ENCODE measurements around the gene B4GALNT1. TPM values are rescaled to one million over a fixed set of nuclear protein-coding genes. Genes with fewer than 3 reads are reported as not detected.

The B4GALNT1 gene
- total and polyA plus RNA-seq, 10 donors: 0.39 to 2.2 (median 0.88) TPM

- intact Hi-C loops (cut with DNase I; ENCODE audit: low total_unique reads): no loop called here
- H3K9me3 ChIP-seq: no peaks in the 10 kb centered on the region
- H3K36me3 ChIP-seq: no peaks in the 10 kb centered on the region
- peaks cover 3 to 26% (median 20%) of the 10 kb centered on the region in 6 donors for H3K4me1 ChIP-seq
- H3K4me3 ChIP-seq: peak overlapping the region in 2 of 8 donors; percentile 9 to 58
- DNase-seq: no peak
- H3K27ac ChIP-seq: no peak overlapping the region
- no peak for TF ChIP-seq POLR2AphosphoS5 (IDR thresholded peaks at IDR 0.05)
- TF ChIP-seq POLR2A (IDR thresholded peaks at IDR 0.05): no peak
- no peak for TF ChIP-seq CTCF (IDR thresholded peaks at IDR 0.05 in 8 of 11, conservative IDR thresholded peaks at IDR 0.05 in 3 of 11)
- H3K27me3 ChIP-seq (replicated peaks in 1 of 7): peaks cover 9 to 99% (median 83%) of the 10 kb centered on the region in 7 donors
- 20 to 26% (median 21%) methylated on average over 9 of the region's 9 CpGs for WGBS, 5 donors
These were observed 6.0 kb downstream of the B4GALNT1 start for GRCh38 chr12:57626921-57627445.

GRCh38 chr12:57626111-57626920, 6.7 kb downstream of the B4GALNT1 start:
- DNase-seq: no peak
- intact Hi-C loops (cut with DNase I; ENCODE audit: low total_unique reads): no loop called here
- no peaks in the 10 kb centered on the region for H3K9me3 ChIP-seq
- peaks cover 5 to 27% (median 22%) of the 10 kb centered on the region in 6 donors for H3K4me1 ChIP-seq
- H3K36me3 ChIP-seq: no peaks in the 10 kb centered on the region
- peaks cover 8 to 99% (median 82%) of the 10 kb centered on the region in 7 donors for H3K27me3 ChIP-seq (replicated peaks in 1 of 7)
- TF ChIP-seq POLR2AphosphoS5 (IDR thresholded peaks at IDR 0.05) (no peak), POLR2A (IDR thresholded peaks at IDR 0.05) (no peak), CTCF (IDR thresholded peaks at IDR 0.05 in 8 of 11, conservative IDR thresholded peaks at IDR 0.05 in 3 of 11) (no peak)
- no peak overlapping the region for H3K4me3 ChIP-seq
- 42 to 64% (median 48%) methylated on average over 12 to 13 of the region's 13 CpGs for WGBS, 5 donors
- H3K27ac ChIP-seq: no peak overlapping the region

- TF ChIP-seq CTCF (IDR thresholded peaks at IDR 0.05 in 8 of 11, conservative IDR thresholded peaks at IDR 0.05 in 3 of 11) (no peak), POLR2AphosphoS5 (IDR thresholded peaks at IDR 0.05) (no peak), POLR2A (IDR thresholded peaks at IDR 0.05) (no peak)
- 69 to 84% (median 76%) methylated on average over 12 of the region's 12 CpGs for WGBS, 5 donors
- intact Hi-C loops (cut with DNase I; ENCODE audit: low total_unique reads): no loop called here
- peaks cover 14 to 99% (median 82%) of the 10 kb centered on the region in 7 donors for H3K27me3 ChIP-seq (replicated peaks in 1 of 7)
- H3K27ac ChIP-seq: no peak overlapping the region
- H3K4me1 ChIP-seq: peaks cover 11 to 35% (median 31%) of the 10 kb centered on the region in 6 donors
- no peaks in the 10 kb centered on the region for H3K36me3 ChIP-seq
- no peak overlapping the region for H3K4me3 ChIP-seq
- no peaks in the 10 kb centered on the region for H3K9me3 ChIP-seq
- DNase-seq: no peak
These were observed 7.6 kb downstream of the B4GALNT1 start for GRCh38 chr12:57625261-57626032.
